ENCODE data around the gene FAM81A.

DNA sequence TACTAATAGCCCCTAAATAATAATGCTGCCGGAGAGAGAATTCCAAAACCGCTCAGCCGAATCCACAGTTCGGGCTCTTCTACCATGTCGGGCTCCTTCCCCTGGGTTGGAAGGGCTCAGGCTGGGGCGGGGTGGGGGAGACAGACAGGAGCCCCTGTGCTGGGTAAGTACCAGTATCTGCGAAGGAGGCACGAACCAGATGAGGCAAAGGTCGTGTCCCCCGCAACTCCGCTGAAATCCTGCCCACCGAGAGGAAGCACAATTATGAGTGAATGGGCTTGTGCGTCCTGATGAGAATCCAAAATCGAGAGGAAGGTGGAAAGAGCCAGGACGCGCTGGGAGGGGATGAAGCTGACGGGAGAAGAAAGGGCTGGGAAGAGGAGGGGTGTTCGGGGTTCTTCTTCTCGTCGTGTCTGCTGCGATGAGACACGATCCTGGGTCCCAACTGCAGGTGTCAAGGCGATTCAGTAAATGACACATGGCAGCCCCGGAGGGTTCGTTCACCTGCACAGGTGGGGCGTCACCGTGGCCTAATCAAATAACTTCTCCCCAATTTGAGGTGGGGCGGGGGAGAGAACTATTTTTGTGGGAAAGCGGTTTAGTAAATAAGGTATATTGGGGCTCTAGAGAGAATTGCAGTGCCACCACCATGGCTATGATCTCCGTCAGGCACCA, 707 bp upstream of the FAM81A start:
- no peak for TF ChIP-seq POLR2A (IDR thresholded peaks at IDR 0.05)
- TF ChIP-seq, protein P1, sequence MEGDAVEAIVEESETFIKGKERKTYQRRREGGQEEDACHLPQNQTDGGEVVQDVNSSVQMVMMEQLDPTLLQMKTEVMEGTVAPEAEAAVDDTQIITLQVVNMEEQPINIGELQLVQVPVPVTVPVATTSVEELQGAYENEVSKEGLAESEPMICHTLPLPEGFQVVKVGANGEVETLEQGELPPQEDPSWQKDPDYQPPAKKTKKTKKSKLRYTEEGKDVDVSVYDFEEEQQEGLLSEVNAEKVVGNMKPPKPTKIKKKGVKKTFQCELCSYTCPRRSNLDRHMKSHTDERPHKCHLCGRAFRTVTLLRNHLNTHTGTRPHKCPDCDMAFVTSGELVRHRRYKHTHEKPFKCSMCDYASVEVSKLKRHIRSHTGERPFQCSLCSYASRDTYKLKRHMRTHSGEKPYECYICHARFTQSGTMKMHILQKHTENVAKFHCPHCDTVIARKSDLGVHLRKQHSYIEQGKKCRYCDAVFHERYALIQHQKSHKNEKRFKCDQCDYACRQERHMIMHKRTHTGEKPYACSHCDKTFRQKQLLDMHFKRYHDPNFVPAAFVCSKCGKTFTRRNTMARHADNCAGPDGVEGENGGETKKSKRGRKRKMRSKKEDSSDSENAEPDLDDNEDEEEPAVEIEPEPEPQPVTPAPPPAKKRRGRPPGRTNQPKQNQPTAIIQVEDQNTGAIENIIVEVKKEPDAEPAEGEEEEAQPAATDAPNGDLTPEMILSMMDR (IDR thresholded peaks at IDR 0.05), result no peak
